Chondrocyte (in vitro differentiated cells): ENCODE results near the gene SELENOI. TPM values are rescaled to one million over a fixed set of nuclear protein-coding genes. Genes with fewer than 3 reads are reported as not detected.

Experiments
- DNase-seq: peaks from one replicate; pipeline ENCODE4 v3.0.0; 2021; ENCODE audit warnings: mixed read lengths, low spot score
- H3K27ac Mint-ChIP-seq: one replicate; pipeline ENCODE4 v1.8.0; 2021; ENCODE audit warnings: mild to moderate bottlenecking, moderate library complexity, mixed read lengths; ENCODE audit not compliant: unreplicated experiment
- H3K27me3 Mint-ChIP-seq: 2 replicates; pipeline ENCODE4 v1.8.0; 2021; ENCODE audit warnings: low read depth, mixed read lengths
- H3K36me3 Mint-ChIP-seq: 2 replicates; pipeline ENCODE4 v1.8.0; 2021; ENCODE audit warnings: low read depth, mixed read lengths
- H3K4me1 Mint-ChIP-seq: 2 replicates; pipeline ENCODE4 v1.8.0; 2021; ENCODE audit warnings: low read depth, mild to moderate bottlenecking, mixed read lengths
- H3K4me3 Mint-ChIP-seq: one replicate; pipeline ENCODE4 v1.8.0; 2021; ENCODE audit warnings: mild to moderate bottlenecking, moderate library complexity, mixed read lengths; ENCODE audit not compliant: unreplicated experiment
- H3K9me3 Mint-ChIP-seq: 2 replicates; pipeline ENCODE4 v1.8.0; 2021; ENCODE audit warnings: low read depth, mixed read lengths
- CTCF ChIP-seq: fragments of 200-600 bp; sonication (generic); IDR thresholded peaks from 2 replicates; pipeline ENCODE4 v1.5.0; 2021; ENCODE audit warnings: antibody characterized with exemption, mild to moderate bottlenecking, moderate library complexity
- total RNA-seq: library from RNA; stranded (reverse); gene quantifications from 3 replicates; pipeline ENCODE4 v1.2.1, GENCODE V29; 2021

The SELENOI gene
- total RNA-seq, 1 donor from 2014 or later: 15.5 TPM

DNA sequence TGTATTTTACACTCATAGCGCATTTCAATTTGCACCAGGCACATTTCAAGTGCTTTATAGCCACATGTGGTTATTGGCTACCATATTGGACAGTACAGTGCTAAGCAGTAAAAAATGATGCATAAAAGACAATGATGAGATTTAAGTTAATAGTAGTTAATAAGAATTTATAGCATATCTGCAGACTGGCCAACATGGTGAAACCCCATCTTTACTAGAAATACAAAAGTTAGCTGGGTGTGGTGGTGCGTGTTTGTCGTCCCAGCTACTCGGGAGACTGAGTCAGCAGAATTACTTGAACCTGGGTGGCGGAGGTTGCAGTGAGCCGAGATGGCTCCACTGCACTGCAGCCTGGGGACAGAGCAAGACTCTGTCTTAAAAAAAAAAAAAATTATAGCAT, 65.5 kb downstream of the SELENOI start:
- no peak for DNase-seq
- Mint-ChIP-seq H3K27me3 (no peaks in the 10 kb centered on the region), H3K4me1 (no peaks in the 10 kb centered on the region), H3K4me3 (no peak overlapping the region), H3K36me3 (no peaks in the 10 kb centered on the region), H3K27ac (no peak overlapping the region), H3K9me3 (no peaks in the 10 kb centered on the region)
- no peak for TF ChIP-seq CTCF

DNA sequence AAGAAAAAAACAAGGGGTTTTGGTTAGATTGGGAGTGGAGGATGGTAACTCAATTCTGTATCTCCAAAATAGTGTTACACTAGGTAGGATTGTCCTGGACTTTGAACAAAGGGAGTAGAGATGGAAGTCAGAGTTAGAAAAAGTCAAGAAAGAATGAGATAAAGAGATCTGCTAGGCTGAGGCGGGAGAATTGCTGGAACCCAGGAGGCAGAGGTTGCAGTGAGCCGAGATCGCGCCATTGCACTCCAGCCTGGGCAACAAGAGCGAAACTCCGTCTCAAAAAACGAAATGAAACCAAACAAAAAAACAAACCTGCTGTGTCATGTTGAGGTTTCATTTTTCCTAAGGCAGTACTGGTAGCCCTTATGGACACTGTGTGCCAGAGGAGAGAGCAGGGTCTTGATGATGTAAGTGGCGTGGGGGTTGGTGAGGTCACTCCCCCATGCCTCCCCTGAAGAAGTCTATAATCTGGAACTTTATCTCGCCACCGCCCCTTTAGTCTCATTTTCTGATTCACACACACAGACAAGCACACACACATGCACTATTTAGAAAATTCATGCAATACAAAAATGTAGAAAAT, 66.2 kb downstream of the SELENOI start:
- Mint-ChIP-seq H3K27me3 (no peaks in the 10 kb centered on the region), H3K4me1 (no peaks in the 10 kb centered on the region), H3K4me3 (no peak overlapping the region), H3K27ac (no peak overlapping the region), H3K36me3 (no peaks in the 10 kb centered on the region), H3K9me3 (no peaks in the 10 kb centered on the region)
- TF ChIP-seq CTCF: no peak
- DNase-seq: no peak

GRCh38 chr2:26414311-26414710, 68.4 kb downstream of the SELENOI start:
- Mint-ChIP-seq H3K4me1 (no peaks in the 10 kb centered on the region), H3K27ac (no peak overlapping the region), H3K4me3 (no peak overlapping the region), H3K27me3 (peaks cover 2% of the 10 kb centered on the region), H3K9me3 (no peaks in the 10 kb centered on the region), H3K36me3 (no peaks in the 10 kb centered on the region)
- DNase-seq: no peak
- no peak for TF ChIP-seq CTCF

- H3K4me3 Mint-ChIP-seq: no peak overlapping the region
- peaks cover 5% of the 10 kb centered on the region for H3K27me3 Mint-ChIP-seq
- H3K4me1 Mint-ChIP-seq: no peaks in the 10 kb centered on the region
These were observed 76.0 kb downstream of the SELENOI start for GRCh38 chr2:26421961-26422360.

GRCh38 chr2:26422947-26423629, 77.1 kb downstream of the SELENOI start:
- no peaks in the 10 kb centered on the region for H3K4me1 Mint-ChIP-seq
- H3K4me3 Mint-ChIP-seq: no peak overlapping the region
- H3K27ac Mint-ChIP-seq: no peak overlapping the region
- peaks cover 5% of the 10 kb centered on the region for H3K27me3 Mint-ChIP-seq
- H3K9me3 Mint-ChIP-seq: peaks cover 4% of the 10 kb centered on the region
- H3K36me3 Mint-ChIP-seq: no peaks in the 10 kb centered on the region
- DNase-seq: peak; percentile 35
- no peak for TF ChIP-seq CTCF

More at GRCh38 chr2:26421961-26422360, 76.0 kb downstream of the SELENOI start:
- no peaks in the 10 kb centered on the region for H3K36me3 Mint-ChIP-seq
- H3K27ac Mint-ChIP-seq: no peak overlapping the region
- no peak for TF ChIP-seq CTCF
- peaks cover 4% of the 10 kb centered on the region for H3K9me3 Mint-ChIP-seq
- no peak for DNase-seq
